ENCODE results near the gene UNC13A.

Gene UNC13A

GRCh38 chr19:17665058-17665457 is 23.1 kb downstream of the UNC13A start:
- no peak for DNase-seq (ENCODE audit: low spot score)

- no peak for DNase-seq (ENCODE audit: low spot score)
These were observed 28.2 kb downstream of the UNC13A start for GRCh38 chr19:17659996-17660395.

- DNase-seq (ENCODE audit: low spot score) = no peak
These were observed 29.5 kb downstream of the UNC13A start for GRCh38 chr19:17658666-17659065.

GRCh38 chr19:17658240-17658639 is 29.9 kb downstream of the UNC13A start:
- no peak for DNase-seq (ENCODE audit: low spot score)

GRCh38 chr19:17656970-17657369 is 31.2 kb downstream of the UNC13A start:
- no peak for DNase-seq (ENCODE audit: low spot score)

- DNase-seq (ENCODE audit: low spot score) = no peak
These were observed 32.2 kb downstream of the UNC13A start for GRCh38 chr19:17655751-17656472.

- DNase-seq (ENCODE audit: low spot score) = no peak
These were observed 33.2 kb downstream of the UNC13A start for GRCh38 chr19:17654993-17655392.

GRCh38 chr19:17652627-17653026 is 35.5 kb downstream of the UNC13A start:
- DNase-seq (ENCODE audit: low spot score) = no peak

GRCh38 chr19:17648786-17649185 is 39.4 kb downstream of the UNC13A start:
- no peak for DNase-seq (ENCODE audit: low spot score)

- DNase-seq (ENCODE audit: low spot score) = no peak
These were observed 40.0 kb downstream of the UNC13A start for GRCh38 chr19:17648097-17648660.

GRCh38 chr19:17647071-17648020 is 40.8 kb downstream of the UNC13A start:
- DNase-seq (ENCODE audit: low spot score) = no peak

GRCh38 chr19:17646441-17646840 is 41.7 kb downstream of the UNC13A start:
- DNase-seq (ENCODE audit: low spot score) = no peak

- DNase-seq (ENCODE audit: low spot score) = no peak
These were observed 42.7 kb downstream of the UNC13A start for GRCh38 chr19:17645339-17645963.

- no peak for DNase-seq (ENCODE audit: low spot score)
These were observed 45.5 kb downstream of the UNC13A start for GRCh38 chr19:17642656-17643055.

- DNase-seq (ENCODE audit: low spot score) = no peak
These were observed 46.3 kb downstream of the UNC13A start for GRCh38 chr19:17641846-17642245.

- no peak for DNase-seq (ENCODE audit: low spot score)
These were observed 47.0 kb downstream of the UNC13A start for GRCh38 chr19:17641181-17641580.

- DNase-seq (ENCODE audit: low spot score) = no peak
These were observed 54.5 kb downstream of the UNC13A start for GRCh38 chr19:17633700-17634099.

- DNase-seq (ENCODE audit: low spot score) = no peak
These were observed 55.6 kb downstream of the UNC13A start for GRCh38 chr19:17632577-17632976.

GRCh38 chr19:17629760-17630159 is 58.4 kb downstream of the UNC13A start:
- DNase-seq (ENCODE audit: low spot score) = no peak

- no peak for DNase-seq (ENCODE audit: low spot score)
These were observed 60.2 kb downstream of the UNC13A start for GRCh38 chr19:17627921-17628320.

GRCh38 chr19:17627161-17627560 is 61.0 kb downstream of the UNC13A start:
- DNase-seq (ENCODE audit: low spot score) = no peak

- no peak for DNase-seq (ENCODE audit: low spot score)
These were observed 61.6 kb downstream of the UNC13A start for GRCh38 chr19:17626456-17627015.

Data from HuH-7 (cell line).